ENCODE measurements around the gene ZCCHC2.

- no peak for TF ChIP-seq ZBTB43 (CRISPR knock-in tag; IDR thresholded peaks at IDR 0.05)
- no peak for TF ChIP-seq KLF16 (IDR thresholded peaks at IDR 0.05)
- TF ChIP-seq SMARCC2 (IDR thresholded peaks at IDR 0.05; ENCODE audit: low read depth): no peak
- TF ChIP-seq TCF7L2 (IDR thresholded peaks at IDR 0.05; ENCODE audit: low read depth, low read length): no peak
- TF ChIP-seq ZNF282 (CRISPR knock-in tag; IDR thresholded peaks at IDR 0.05): no peak
- TF ChIP-seq HES1 (IDR thresholded peaks at IDR 0.05; ENCODE audit: low read depth): no peak
- TF ChIP-seq POLR2A (conservative IDR thresholded peaks at IDR 0.05): no peak
- no peak for TF ChIP-seq ZBTB17 (CRISPR knock-in tag; IDR thresholded peaks at IDR 0.05)
- TF ChIP-seq ATF6 (CRISPR knock-in tag; IDR thresholded peaks at IDR 0.05): no peak
Measured at GRCh38 chr18:62536005-62536404, 13.2 kb downstream of the ZCCHC2 start.

Measured in K562 (cell line).